Coronary artery (tissue), 2 donors: ENCODE data around the gene HIP1.
A peak's percentile ranks its signal among the peaks of the same experiment; 100 is the strongest.
"Not testable (repeated sequence)": the region's sequence is repeated elsewhere in the genome, so short reads cannot be mapped to it uniquely, and the experiment has no call there.

Experiments
- DNase-seq: peaks from one replicate; pipeline ENCODE4 v3.0.0-alpha.2; 2017; ENCODE audit warnings: low spot score
- H3K27ac ChIP-seq, 2 donors: fragments of 200-600 bp; sonication (generic); one replicate each; pipeline ENCODE4 v1.5.1; 2016 to 2019
- H3K4me3 ChIP-seq: fragments of 200-600 bp; sonication (generic); 2 replicates; pipeline ENCODE4 v1.5.1; 2016; ENCODE audit warnings: mild to moderate bottlenecking, moderate library complexity
- CTCF ChIP-seq: fragments of 200-600 bp; sonication (generic); IDR thresholded peaks from one replicate; pipeline ENCODE4 v1.5.1; 2019; ENCODE audit warnings: antibody characterized with exemption

The HIP1 gene

GRCh38 chr7:75771224-75771623, 32.5 kb upstream of the HIP1 start:
- TF ChIP-seq CTCF = no peak
- H3K4me3 ChIP-seq = no peak overlapping the region
- H3K27ac ChIP-seq = no peak overlapping the region
- no peak for DNase-seq

- Histone ChIP-seq H3K4me3 (no peak overlapping the region), H3K27ac (no peak overlapping the region)
- no peak for DNase-seq
- TF ChIP-seq CTCF = peak; percentile 71
These were observed 23.7 kb upstream of the HIP1 start for GRCh38 chr7:75762350-75762917.

GRCh38 chr7:75761801-75762200, 23.1 kb upstream of the HIP1 start:
- not testable (repeated sequence) for H3K4me3 ChIP-seq, DNase-seq, H3K27ac ChIP-seq

- DNase-seq = no peak
- no peak overlapping the region for H3K4me3 ChIP-seq
- no peak for TF ChIP-seq CTCF
- no peak overlapping the region for H3K27ac ChIP-seq
These were observed 19.8 kb upstream of the HIP1 start for GRCh38 chr7:75758491-75758890.

- TF ChIP-seq CTCF = no peak
- H3K27ac ChIP-seq = no peak overlapping the region
- no peak overlapping the region for H3K4me3 ChIP-seq
- DNase-seq = no peak
These were observed 19.1 kb upstream of the HIP1 start for GRCh38 chr7:75757860-75758259.

GRCh38 chr7:75756991-75757676, 18.4 kb upstream of the HIP1 start:
- no peak for DNase-seq
- Histone ChIP-seq H3K4me3 (no peak overlapping the region), H3K27ac (no peak overlapping the region)
- TF ChIP-seq CTCF = no peak

- H3K27ac ChIP-seq = no peak overlapping the region
- TF ChIP-seq CTCF = no peak
- no peak for DNase-seq
- no peak overlapping the region for H3K4me3 ChIP-seq
These were observed 17.7 kb upstream of the HIP1 start for GRCh38 chr7:75756206-75756990.
